HG03108 (cell line): Measurements from ENCODE around the gene MTTP.
A peak's percentile ranks its signal among the peaks of the same experiment; 100 is the strongest.

Experiments
- ATAC-seq: cut with Tn5 transposase; IDR thresholded peaks from one replicate; pipeline ENCODE4 v1.9.1; 2021; ENCODE audit warnings: moderate library complexity; ENCODE audit not compliant: unreplicated experiment

MTTP gene

GRCh38 chr4:99591757-99592156, 17.1 kb downstream of the MTTP start:
- ATAC-seq, result no peak

- ATAC-seq, result peak; percentile 66
These were observed 19.4 kb downstream of the MTTP start for GRCh38 chr4:99593781-99594641.

DNA sequence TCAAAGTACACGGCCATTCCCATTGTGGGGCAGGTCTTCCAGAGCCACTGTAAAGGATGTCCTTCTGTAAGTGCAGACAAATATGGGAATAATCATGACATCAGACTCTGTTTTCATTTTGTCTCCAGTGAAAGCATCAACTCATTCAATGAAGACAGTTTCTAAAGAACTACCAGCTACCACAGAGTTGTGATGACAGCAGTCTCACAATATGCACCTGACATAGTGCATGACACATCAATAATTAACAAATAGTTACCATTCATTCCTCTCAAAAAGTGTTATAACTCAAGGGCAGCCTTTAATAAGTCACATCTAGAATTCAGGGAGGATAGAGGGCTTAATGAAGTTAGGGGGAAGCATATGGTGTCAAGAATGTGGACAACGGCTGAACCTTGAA, 20.2 kb downstream of the MTTP start:
- ATAC-seq, result no peak

DNA sequence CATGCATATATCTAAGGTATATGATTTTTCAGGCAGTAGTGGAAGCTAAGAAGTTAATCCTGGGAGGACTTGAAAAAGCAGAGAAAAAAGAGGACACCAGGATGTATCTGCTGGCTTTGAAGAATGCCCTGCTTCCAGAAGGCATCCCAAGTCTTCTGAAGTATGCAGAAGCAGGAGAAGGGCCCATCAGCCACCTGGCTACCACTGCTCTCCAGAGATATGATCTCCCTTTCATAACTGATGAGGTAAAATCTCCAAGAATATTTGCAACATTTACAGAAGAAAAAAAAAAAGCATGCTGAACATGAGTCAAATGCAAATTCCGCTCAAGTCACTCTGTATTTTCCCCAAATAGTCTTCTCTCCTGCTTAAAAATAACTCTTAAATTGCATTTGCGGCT, 32.1 kb downstream of the MTTP start:
- no peak for ATAC-seq

DNA sequence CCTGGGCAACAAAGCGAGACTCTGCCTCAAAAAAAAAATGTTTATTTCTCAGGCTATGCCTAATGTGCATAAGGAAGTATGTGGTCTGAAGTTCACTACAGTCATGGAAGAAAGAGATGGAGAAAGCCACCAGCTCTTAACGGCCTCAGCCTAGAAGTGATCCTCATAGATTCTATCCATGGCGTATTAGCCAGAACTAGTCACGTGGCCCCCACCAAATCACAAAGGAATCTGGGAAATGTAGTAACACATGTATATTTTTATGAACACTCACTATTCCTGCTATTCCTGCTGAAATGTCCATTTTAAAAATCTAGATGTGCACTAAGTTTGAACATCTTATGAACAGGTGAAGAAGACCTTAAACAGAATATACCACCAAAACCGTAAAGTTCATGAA, 33.8 kb downstream of the MTTP start:
- ATAC-seq, result no peak

DNA sequence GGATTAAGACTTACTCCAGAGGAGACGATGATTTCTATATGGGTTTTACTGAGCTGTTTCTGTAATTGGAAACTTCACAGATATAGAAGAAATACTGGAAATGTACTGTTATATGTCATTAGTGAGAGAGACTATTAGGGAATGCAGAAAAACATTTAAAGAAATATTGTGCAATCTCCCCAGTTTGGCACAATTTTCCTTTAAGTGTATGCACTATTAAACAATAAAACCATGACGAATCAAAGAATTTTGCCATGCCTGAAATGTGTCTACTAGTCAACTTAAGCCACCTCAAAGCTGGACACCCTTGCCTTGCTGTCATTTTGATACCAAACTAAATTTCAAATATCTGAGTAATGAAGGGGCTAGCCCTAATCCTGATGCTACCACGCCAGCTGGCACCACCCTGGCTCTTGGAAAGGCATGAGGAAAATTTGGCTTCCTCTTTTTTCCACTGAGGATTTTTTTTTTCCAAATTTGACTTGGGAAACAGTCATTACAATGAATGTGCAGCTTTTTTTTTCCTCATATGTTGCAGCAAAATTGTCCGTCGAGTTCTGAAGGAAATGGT, 36.1 kb downstream of the MTTP start:
- ATAC-seq, result no peak

DNA sequence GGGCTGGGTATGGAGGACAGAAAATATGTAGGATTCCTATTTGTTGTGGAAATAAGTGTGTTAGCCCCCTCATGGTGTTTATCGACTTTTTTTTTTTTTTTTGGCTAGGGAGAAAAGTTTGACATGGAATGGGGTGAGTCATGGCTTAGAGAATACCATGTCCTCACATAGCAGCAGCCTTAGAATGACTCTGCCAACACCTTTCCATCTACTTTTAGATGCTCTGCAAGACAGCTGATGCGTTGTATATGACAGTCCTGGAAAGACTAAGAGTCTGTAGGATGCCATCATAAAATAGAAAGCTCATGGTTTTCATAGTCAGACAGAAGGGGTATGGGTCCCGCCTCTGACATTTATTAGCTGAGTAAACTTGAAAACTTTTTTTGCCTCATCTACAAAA, 37.7 kb downstream of the MTTP start:
- ATAC-seq, result no peak

DNA sequence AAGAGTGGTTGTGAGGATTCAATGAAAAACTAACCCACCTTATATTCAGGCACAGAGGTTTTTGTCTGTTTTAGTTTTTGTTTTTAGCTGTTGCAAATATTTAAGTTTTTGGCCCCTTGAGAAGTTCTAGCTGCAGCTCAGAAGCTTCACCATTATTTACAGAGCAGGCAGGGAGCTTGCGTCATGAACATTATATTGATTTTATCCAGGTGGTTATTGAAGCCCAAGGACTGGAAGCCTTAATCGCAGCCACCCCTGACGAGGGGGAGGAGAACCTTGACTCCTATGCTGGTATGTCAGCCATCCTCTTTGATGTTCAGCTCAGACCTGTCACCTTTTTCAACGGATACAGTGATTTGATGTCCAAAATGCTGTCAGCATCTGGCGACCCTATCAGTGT, 38.1 kb downstream of the MTTP start:
- ATAC-seq, result no peak

GRCh38 chr4:99614491-99614890, 39.9 kb downstream of the MTTP start:
- ATAC-seq, result no peak

DNA sequence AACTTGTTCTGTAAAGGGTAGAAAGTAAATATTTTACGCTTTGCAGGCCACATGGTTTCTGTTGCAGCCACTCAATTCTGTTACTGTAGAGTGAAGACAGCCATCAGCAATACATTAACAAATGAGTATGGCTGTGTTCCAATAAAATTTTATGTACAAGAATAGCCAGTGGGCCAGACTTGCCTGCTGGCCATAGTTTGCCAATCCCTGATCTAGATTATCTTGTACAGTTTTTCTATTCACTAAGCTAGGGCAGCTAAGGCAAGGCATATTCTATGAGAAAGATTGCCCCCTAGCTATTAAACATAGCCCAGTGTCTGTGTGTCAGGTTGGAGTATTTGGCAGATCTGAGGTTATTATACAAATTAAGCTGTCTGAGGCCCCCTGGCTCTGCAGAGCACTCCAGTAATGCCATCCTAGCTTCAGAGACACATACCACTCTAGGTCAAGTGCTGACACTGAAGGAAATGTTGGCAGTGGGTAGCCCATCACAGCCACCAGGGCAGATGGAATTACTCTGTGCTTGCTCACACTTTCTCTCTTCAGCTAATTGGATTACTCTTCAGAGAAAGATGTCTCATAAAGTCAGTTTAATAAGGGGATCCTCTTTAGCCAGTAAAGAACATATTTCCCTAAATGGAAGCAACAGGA, 40.7 kb downstream of the MTTP start:
- no peak for ATAC-seq

DNA sequence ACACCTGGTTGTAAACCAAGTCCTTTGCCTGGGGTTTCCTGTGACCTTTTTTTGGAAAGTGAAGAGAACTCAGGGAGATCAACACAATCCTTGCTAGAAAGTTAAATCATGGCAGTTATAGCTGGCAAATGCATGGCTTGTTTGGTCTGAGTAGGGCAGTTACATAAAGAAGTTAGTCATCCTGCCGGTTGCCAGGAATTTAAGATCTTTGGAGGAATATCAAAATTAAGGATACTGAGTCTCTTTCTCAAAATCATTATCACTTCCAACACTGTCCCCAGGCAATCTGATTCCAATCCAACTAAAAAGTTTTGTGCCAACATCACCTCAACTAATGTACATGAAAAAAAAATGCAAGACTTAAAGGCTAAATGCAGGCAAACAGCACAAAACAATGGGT, 42.8 kb downstream of the MTTP start:
- ATAC-seq, result no peak

DNA sequence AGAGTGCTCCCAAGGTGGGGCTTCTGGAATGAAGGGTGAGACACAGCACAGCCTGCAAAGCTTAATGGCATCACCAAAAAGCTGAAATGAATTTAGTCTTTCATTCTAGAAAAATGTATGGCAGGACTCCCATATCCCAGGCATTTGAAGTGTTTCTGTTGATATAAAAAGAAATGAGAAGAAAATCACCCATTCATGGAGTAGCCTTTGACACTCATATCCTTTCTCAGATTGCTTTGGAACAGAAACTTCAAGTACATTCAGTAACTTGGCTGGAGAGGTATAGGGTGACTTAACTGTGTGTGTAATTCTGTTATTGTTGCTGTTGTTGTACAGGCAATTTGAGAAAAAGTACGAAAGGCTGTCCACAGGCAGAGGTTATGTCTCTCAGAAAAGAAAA, 47.7 kb downstream of the MTTP start:
- ATAC-seq, result no peak

DNA sequence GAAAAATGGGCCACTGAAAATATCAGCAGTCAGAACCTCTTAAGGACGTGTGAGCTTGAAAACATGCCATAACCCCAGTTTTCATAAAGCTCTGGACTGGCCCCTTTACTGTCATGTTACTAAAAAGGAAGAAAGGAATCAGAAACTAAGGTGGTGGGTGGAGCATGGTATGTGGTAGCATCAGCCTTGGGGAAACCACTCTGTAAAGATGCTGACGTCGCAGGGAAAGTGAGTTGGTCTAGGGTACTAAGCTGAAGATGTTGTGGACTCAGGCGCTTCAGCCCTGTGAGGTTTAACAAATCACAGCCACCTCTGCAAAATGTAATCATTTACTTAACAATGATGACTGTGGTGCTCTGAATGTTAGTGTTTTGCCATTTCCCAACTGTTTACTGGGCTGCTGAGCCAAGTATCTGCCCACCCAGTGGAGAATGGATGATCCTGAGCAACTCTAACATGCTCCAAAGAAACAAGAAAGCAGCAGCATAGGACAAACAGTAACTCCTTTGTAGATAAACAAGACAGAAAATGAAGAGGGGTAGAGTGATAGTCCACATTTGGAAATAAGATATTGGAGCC, 49.6 kb downstream of the MTTP start:
- ATAC-seq, result no peak

- ATAC-seq, result no peak
These were observed 50.7 kb downstream of the MTTP start for GRCh38 chr4:99625369-99625768.

DNA sequence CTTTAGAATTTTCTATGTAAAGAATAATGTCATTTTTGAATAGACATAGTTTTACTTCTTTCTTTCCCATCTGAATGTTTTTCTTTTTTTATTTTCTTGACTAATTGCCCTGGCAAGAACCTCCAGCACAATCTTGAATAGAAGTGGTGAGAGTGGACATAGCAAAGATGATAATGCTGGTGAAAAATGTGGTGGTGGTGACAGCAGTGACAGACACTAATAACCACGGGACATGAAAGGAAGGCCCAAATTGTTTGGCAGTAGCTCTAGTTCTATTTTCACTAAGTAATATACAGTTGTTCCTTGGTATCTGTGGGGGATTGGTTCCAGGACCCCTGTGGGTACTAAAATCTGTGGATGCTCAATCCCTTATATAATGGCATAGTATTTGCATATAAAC, 53.4 kb downstream of the MTTP start:
- no peak for ATAC-seq

DNA sequence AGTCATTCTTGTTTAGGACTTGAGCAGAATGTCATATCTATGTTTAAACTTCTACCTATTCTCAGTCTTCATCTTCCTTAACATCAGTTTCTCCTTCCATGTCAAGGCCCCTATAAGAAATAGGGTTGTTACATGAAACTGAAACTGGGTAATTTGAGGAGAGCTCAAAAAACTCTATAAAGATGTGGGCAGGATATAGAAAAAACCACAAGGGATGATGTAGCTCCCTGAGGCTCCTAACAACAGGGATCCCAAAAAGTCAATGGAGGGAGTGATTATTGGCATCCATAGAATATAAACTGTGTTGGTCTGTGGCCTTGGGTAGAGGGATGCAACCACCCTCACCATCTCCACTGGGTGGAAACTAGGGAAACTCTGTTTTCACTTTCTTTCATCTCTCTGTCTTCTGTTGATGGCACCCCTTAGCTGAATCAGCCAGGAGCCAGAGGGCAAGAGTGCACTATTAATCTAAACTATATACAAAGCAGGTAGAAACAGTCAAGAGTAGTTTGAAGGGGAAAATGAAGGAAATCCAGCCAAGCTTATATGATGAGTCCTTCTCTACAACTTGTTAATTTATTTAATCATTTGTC, 55.4 kb downstream of the MTTP start:
- no peak for ATAC-seq

DNA sequence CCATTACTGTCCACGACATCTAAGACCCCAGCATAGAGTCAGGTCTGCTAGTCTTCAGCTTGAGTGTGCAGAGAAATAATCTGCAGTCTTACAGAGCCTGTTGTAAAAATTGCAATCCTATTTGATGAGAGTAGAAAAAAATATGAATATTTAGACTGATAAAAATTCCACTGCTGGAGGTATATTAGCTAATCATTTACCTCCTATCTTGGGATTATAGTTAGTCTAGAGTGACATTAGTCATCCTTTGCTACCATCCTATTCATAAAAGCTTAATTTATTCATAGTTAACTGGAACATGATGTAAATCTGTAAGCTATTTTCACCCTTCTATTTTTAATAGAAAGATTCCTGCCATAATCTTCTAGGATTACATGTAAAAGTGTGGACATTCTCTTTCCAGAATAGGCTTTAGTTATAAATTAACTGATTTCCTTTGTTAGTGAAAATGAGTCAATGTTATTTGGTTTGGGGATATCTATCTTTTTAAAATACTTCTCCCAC, 56.3 kb downstream of the MTTP start:
- ATAC-seq, result no peak

DNA sequence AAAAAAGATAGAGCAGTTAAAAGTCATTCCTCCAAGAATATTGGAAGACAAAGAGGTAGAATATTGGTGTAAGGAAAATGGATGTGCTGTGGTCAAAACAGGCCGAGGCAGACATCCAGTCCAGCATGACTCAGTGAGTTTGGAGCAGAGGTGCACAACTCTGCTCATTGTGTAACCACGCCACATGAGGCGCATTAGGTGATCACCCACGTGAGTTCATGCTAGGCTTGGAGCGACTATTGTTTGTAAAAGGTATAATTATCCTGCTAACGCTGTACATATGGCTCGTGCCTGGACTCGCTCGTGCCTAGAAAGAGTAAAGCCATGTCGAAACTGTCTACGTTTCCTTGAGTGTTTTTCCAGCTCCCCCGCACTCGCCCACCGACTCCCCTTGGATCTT, 59.1 kb downstream of the MTTP start:
- no peak for ATAC-seq

- no peak for ATAC-seq
These were observed 60.2 kb downstream of the MTTP start for GRCh38 chr4:99634742-99635360.

DNA sequence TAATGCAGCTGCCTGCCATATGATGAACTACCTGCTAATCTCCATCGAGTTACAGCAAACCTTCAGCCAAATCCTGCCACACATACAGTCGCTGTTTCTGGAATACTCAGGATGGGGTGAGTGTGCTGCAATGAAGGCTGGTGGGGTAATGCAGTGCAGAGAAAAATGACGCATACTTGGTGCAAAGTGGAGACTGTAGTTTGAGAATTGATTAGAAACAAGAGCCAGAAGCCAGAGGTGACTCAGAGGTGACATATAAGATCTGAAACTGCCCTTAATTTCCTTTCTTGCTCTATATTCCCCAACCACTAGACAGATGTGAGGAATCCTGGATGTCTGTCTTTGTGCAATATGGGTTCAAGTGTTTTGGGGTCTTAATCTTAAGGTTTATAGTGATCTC, 61.0 kb downstream of the MTTP start:
- ATAC-seq, result no peak

DNA sequence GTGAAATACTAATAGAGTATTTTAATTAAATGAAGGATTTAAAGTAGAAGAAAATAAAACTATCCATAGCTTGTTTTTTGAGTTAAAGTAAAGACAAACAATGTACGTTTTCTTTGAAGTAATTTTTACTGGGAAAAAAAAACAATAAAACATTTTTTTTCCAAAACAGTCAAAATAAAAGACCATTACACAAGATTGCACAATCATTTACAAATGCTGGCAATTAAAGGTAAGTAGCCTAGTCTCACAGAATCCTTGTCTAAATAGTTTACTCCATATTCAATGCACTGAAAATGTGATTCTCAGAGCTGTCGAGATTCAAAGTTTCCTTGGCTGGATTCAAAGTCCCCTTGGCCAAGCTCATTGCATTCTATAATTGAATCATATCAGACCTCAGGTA, 61.8 kb downstream of the MTTP start:
- ATAC-seq, result no peak
